Measurements from ENCODE around the gene ADGRB3.
A peak's percentile ranks its signal among the peaks of the same experiment; 100 is the strongest.

The ADGRB3 gene

GRCh38 chr6:69314001-69314400 is 678.9 kb downstream of the ADGRB3 start:
- no peak for TF ChIP-seq JUND (IDR thresholded peaks at IDR 0.05; ENCODE audit: low read depth)
- no peak for DNase-seq (ENCODE audit: low read depth in 1 of 2, low spot score in 1 of 2)
- in situ Hi-C loops (cut with HindIII; ENCODE audit: low pct_unique_long_range_greater_than_20kb, low sequenced_read_pairs): no loop called here

GRCh38 chr6:69314531-69314930 is 679.4 kb downstream of the ADGRB3 start:
- in situ Hi-C loops (cut with HindIII; ENCODE audit: low pct_unique_long_range_greater_than_20kb, low sequenced_read_pairs): no loop called here
- no peak for TF ChIP-seq JUND (IDR thresholded peaks at IDR 0.05; ENCODE audit: low read depth)

GRCh38 chr6:69331886-69332285 is 696.8 kb downstream of the ADGRB3 start:
- no peak for DNase-seq (ENCODE audit: low read depth in 1 of 2, low spot score in 1 of 2)
- no peak for TF ChIP-seq JUND (IDR thresholded peaks at IDR 0.05; ENCODE audit: low read depth)
- in situ Hi-C loops (cut with HindIII; ENCODE audit: low pct_unique_long_range_greater_than_20kb, low sequenced_read_pairs): no loop called here

More at GRCh38 chr6:69314531-69314930, 679.4 kb downstream of the ADGRB3 start:
- no peak for DNase-seq (ENCODE audit: low read depth in 1 of 2, low spot score in 1 of 2)

- no peak for TF ChIP-seq JUND (IDR thresholded peaks at IDR 0.05; ENCODE audit: low read depth)
- no peak for DNase-seq (ENCODE audit: low read depth in 1 of 2, low spot score in 1 of 2)
- in situ Hi-C loops (cut with HindIII; ENCODE audit: low pct_unique_long_range_greater_than_20kb, low sequenced_read_pairs): no loop called here
Measured at GRCh38 chr6:69337311-69337710, 702.2 kb downstream of the ADGRB3 start.

GRCh38 chr6:69338431-69339162 is 703.5 kb downstream of the ADGRB3 start:
- TF ChIP-seq JUND (IDR thresholded peaks at IDR 0.05; ENCODE audit: low read depth): no peak
- DNase-seq (ENCODE audit: low read depth in 1 of 2, low spot score in 1 of 2): no peak
- in situ Hi-C loops (cut with HindIII; ENCODE audit: low pct_unique_long_range_greater_than_20kb, low sequenced_read_pairs): no loop called here

- no peak for DNase-seq (ENCODE audit: low read depth in 1 of 2, low spot score in 1 of 2)
- no peak for TF ChIP-seq JUND (IDR thresholded peaks at IDR 0.05; ENCODE audit: low read depth)
- in situ Hi-C loops (cut with HindIII; ENCODE audit: low pct_unique_long_range_greater_than_20kb, low sequenced_read_pairs): no loop called here
Measured at GRCh38 chr6:69339163-69339550, 704.1 kb downstream of the ADGRB3 start.

- no peak for TF ChIP-seq JUND (IDR thresholded peaks at IDR 0.05; ENCODE audit: low read depth)
- in situ Hi-C loops (cut with HindIII; ENCODE audit: low pct_unique_long_range_greater_than_20kb, low sequenced_read_pairs): no loop called here
- no peak for DNase-seq (ENCODE audit: low read depth in 1 of 2, low spot score in 1 of 2)
Measured at GRCh38 chr6:69340196-69340595, 705.1 kb downstream of the ADGRB3 start.

GRCh38 chr6:69343851-69344250 is 708.8 kb downstream of the ADGRB3 start:
- TF ChIP-seq JUND (IDR thresholded peaks at IDR 0.05; ENCODE audit: low read depth): no peak
- no peak for DNase-seq (ENCODE audit: low read depth in 1 of 2, low spot score in 1 of 2)
- in situ Hi-C loops (cut with HindIII; ENCODE audit: low pct_unique_long_range_greater_than_20kb, low sequenced_read_pairs): no loop called here

GRCh38 chr6:69349771-69350170 is 714.7 kb downstream of the ADGRB3 start:
- in situ Hi-C loops (cut with HindIII; ENCODE audit: low pct_unique_long_range_greater_than_20kb, low sequenced_read_pairs): no loop called here
- DNase-seq (ENCODE audit: low read depth in 1 of 2, low spot score in 1 of 2): peak in 1 of 2 experiments; percentile 5
- no peak for TF ChIP-seq JUND (IDR thresholded peaks at IDR 0.05; ENCODE audit: low read depth)

- in situ Hi-C loops (cut with HindIII; ENCODE audit: low pct_unique_long_range_greater_than_20kb, low sequenced_read_pairs): no loop called here
- no peak for TF ChIP-seq JUND (IDR thresholded peaks at IDR 0.05; ENCODE audit: low read depth)
- DNase-seq (ENCODE audit: low read depth in 1 of 2, low spot score in 1 of 2): no peak
Measured at GRCh38 chr6:69362209-69362608, 727.1 kb downstream of the ADGRB3 start.

- TF ChIP-seq JUND (IDR thresholded peaks at IDR 0.05; ENCODE audit: low read depth): no peak
- no peak for DNase-seq (ENCODE audit: low read depth in 1 of 2, low spot score in 1 of 2)
- in situ Hi-C loops (cut with HindIII; ENCODE audit: low pct_unique_long_range_greater_than_20kb, low sequenced_read_pairs): no loop called here
Measured at GRCh38 chr6:69366831-69367230, 731.7 kb downstream of the ADGRB3 start.

GRCh38 chr6:69368613-69369012 is 733.5 kb downstream of the ADGRB3 start:
- in situ Hi-C loops (cut with HindIII; ENCODE audit: low pct_unique_long_range_greater_than_20kb, low sequenced_read_pairs): no loop called here
- no peak for TF ChIP-seq JUND (IDR thresholded peaks at IDR 0.05; ENCODE audit: low read depth)
- no peak for DNase-seq (ENCODE audit: low read depth in 1 of 2, low spot score in 1 of 2)

GRCh38 chr6:69370763-69371162 is 735.7 kb downstream of the ADGRB3 start:
- DNase-seq (ENCODE audit: low read depth in 1 of 2, low spot score in 1 of 2): no peak
- no peak for TF ChIP-seq JUND (IDR thresholded peaks at IDR 0.05; ENCODE audit: low read depth)
- in situ Hi-C loops (cut with HindIII; ENCODE audit: low pct_unique_long_range_greater_than_20kb, low sequenced_read_pairs): no loop called here

GRCh38 chr6:69378326-69378725 is 743.2 kb downstream of the ADGRB3 start:
- no peak for DNase-seq (ENCODE audit: low read depth in 1 of 2, low spot score in 1 of 2)
- in situ Hi-C loops (cut with HindIII; ENCODE audit: low pct_unique_long_range_greater_than_20kb, low sequenced_read_pairs): no loop called here
- no peak for TF ChIP-seq JUND (IDR thresholded peaks at IDR 0.05; ENCODE audit: low read depth)
